ENCODE results near the gene NKIRAS1.

- TF ChIP-seq POLR2AphosphoS5 (IDR thresholded peaks at IDR 0.05) (no peak), POLR2A (IDR thresholded peaks at IDR 0.05; ENCODE audit: low read depth) (no peak)
Measured at GRCh38 chr3:23859839-23860382, 56.9 kb downstream of the NKIRAS1 start.

Measured in esophagus muscularis mucosa (tissue), 2 donors.